Testis (tissue), 2 donors: ENCODE data around the gene HNRNPH1.
"Not testable (repeated sequence)": the region's sequence is repeated elsewhere in the genome, so short reads cannot be mapped to it uniquely, and the experiment has no call there.

Source experiments
- POLR2A ChIP-seq: fragments of 450-650 bp; IDR thresholded peaks from one replicate; pipeline ENCODE4 v1.6.1; 2017; ENCODE audit warnings: antibody characterized with exemption, mild to moderate bottlenecking, moderate library complexity
- TF ChIP-seq, protein P1 (sequence below), 3 experiments: fragments of 450-650 bp in 2 of 3; fragments of 200-600 bp in 1 of 3; sonication (generic) in 1 of 3; IDR thresholded peaks; one replicate each; pipeline ENCODE4 v1.5.1; 2016 to 2019; ENCODE audit warnings: antibody characterized with exemption in 3 of 3, mild to moderate bottlenecking in 2 of 3, moderate library complexity in 1 of 3

DNA sequence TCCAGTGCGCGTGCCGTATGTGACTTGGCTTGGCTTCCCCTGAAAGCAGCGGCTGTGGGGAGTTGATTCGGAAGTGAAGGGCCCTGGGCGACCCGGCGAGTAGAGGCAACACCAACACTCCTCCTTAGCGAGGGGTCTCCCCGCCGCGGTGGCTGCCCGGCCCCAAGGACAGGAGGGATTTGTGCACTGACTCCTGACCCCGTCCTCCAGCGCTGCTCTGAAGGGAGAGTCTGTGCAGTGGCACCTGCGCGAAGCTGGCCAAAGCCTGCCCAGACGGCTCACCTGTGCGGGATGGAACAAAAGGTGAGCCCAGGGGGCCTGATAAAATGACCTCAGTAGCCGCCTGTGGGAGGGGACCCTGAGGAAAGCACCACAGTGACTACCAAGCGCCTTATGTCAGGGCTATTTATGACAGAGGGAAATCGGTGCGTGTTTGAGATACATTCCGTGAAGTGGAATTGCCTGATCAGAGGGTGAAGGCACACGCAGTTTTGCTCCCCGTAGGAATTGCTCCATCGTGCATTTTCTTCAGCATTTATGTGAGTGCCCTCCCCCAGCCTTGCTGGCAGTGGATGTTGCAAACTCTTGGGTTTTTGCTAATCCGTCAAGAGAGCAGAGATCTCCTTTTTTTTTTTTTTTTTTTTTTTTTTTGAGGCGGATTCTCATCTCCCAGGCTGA lies 34.8 kb upstream of the HNRNPH1 start:
- TF ChIP-seq, protein P1, sequence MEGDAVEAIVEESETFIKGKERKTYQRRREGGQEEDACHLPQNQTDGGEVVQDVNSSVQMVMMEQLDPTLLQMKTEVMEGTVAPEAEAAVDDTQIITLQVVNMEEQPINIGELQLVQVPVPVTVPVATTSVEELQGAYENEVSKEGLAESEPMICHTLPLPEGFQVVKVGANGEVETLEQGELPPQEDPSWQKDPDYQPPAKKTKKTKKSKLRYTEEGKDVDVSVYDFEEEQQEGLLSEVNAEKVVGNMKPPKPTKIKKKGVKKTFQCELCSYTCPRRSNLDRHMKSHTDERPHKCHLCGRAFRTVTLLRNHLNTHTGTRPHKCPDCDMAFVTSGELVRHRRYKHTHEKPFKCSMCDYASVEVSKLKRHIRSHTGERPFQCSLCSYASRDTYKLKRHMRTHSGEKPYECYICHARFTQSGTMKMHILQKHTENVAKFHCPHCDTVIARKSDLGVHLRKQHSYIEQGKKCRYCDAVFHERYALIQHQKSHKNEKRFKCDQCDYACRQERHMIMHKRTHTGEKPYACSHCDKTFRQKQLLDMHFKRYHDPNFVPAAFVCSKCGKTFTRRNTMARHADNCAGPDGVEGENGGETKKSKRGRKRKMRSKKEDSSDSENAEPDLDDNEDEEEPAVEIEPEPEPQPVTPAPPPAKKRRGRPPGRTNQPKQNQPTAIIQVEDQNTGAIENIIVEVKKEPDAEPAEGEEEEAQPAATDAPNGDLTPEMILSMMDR (IDR thresholded peaks at IDR 0.05), result not testable (repeated sequence)
- not testable (repeated sequence) for TF ChIP-seq POLR2A
